ENCODE results near the gene SPDYE1. TPM values are rescaled to one million over a fixed set of nuclear protein-coding genes. Genes with fewer than 3 reads are reported as not detected.
"Not testable (repeated sequence)": the region's sequence is repeated elsewhere in the genome, so short reads cannot be mapped to it uniquely, and the experiment has no call there.

The SPDYE1 gene
- total RNA-seq, 2 experiments from 2014 or later, result not detected

GRCh38 chr7:44015090-44015489 is 17.4 kb downstream of the SPDYE1 start:
- H3K9me3 Mint-ChIP-seq; H3K36me3 Mint-ChIP-seq (ENCODE audit: low read depth); H3K4me1 Mint-ChIP-seq (ENCODE audit: low read depth); H3K4me3 Mint-ChIP-seq; CTCF ChIA-PET; H3K27ac Mint-ChIP-seq; H3K27me3 Mint-ChIP-seq (ENCODE audit: low read depth); DNase-seq; intact Hi-C loops (cut with micrococcal nuclease): not testable (repeated sequence)

GRCh38 chr7:44018857-44019807 is 21.4 kb downstream of the SPDYE1 start:
- Mint-ChIP-seq H3K4me3 (peak overlapping the region; percentile 88), H3K27ac (peak overlapping the region; percentile 85), H3K4me1 (ENCODE audit: low read depth) (peaks cover 33% of the 10 kb centered on the region)
- intact Hi-C loops (cut with micrococcal nuclease), result loop anchor here (1.0 kb wide), 5 partner anchors 25 to 181 kb away; partner anchors contain the start of genes DBNL, POLM, UBE2D4 and YKT6
- CTCF ChIA-PET, result interaction anchor here (0.6 to 1.8 kb wide), 6 partner anchors 17 to 277 kb away, joined by 3 to 9 read pairs (median 5); partner anchors contain the start of gene DBNL
- H3K36me3 Mint-ChIP-seq (ENCODE audit: low read depth); H3K27me3 Mint-ChIP-seq (ENCODE audit: low read depth); H3K9me3 Mint-ChIP-seq: not testable (repeated sequence)
- peak; percentile 99 for DNase-seq

GRCh38 chr7:44019825-44020224 is 22.1 kb downstream of the SPDYE1 start:
- not testable (repeated sequence) for DNase-seq
- intact Hi-C loops (cut with micrococcal nuclease), result loop anchor here (1.0 to 5.0 kb wide), 8 partner anchors 24 to 827 kb away; partner anchors contain the start of genes DBNL, H2AZ2, POLM and UBE2D4

GRCh38 chr7:44022069-44022468 is 24.4 kb downstream of the SPDYE1 start:
- intact Hi-C loops (cut with micrococcal nuclease), result loop anchor here (5.0 kb wide), 2 partner anchors 455 to 825 kb away; partner anchors contain the start of gene H2AZ2
- not testable (repeated sequence) for H3K4me3 Mint-ChIP-seq

More at GRCh38 chr7:44019825-44020224, 22.1 kb downstream of the SPDYE1 start:
- H3K4me3 Mint-ChIP-seq; H3K9me3 Mint-ChIP-seq; H3K27ac Mint-ChIP-seq; H3K36me3 Mint-ChIP-seq (ENCODE audit: low read depth); H3K27me3 Mint-ChIP-seq (ENCODE audit: low read depth): not testable (repeated sequence)
- H3K4me1 Mint-ChIP-seq (ENCODE audit: low read depth), result peaks cover 33% of the 10 kb centered on the region
- CTCF ChIA-PET, result interaction anchor here (0.6 to 1.8 kb wide), 7 partner anchors 17 to 278 kb away, joined by 3 to 9 read pairs (median 4); partner anchors contain the start of gene DBNL

GRCh38 chr7:44022796-44023467 is 25.2 kb downstream of the SPDYE1 start:
- DNase-seq, result peak; percentile 54
- H3K4me1 Mint-ChIP-seq (ENCODE audit: low read depth), result peaks cover 28% of the 10 kb centered on the region
- intact Hi-C loops (cut with micrococcal nuclease), result loop anchor here (5.0 kb wide), 2 partner anchors 454 to 824 kb away; partner anchors contain the start of gene H2AZ2
- H3K27ac Mint-ChIP-seq, result peak overlapping the region; percentile 94
- H3K27me3 Mint-ChIP-seq (ENCODE audit: low read depth); H3K36me3 Mint-ChIP-seq (ENCODE audit: low read depth); CTCF ChIA-PET; H3K9me3 Mint-ChIP-seq: not testable (repeated sequence)
- H3K4me3 Mint-ChIP-seq, result peak overlapping the region; percentile 56

More at GRCh38 chr7:44022069-44022468, 24.4 kb downstream of the SPDYE1 start:
- H3K36me3 Mint-ChIP-seq (ENCODE audit: low read depth); H3K9me3 Mint-ChIP-seq; H3K27ac Mint-ChIP-seq; H3K27me3 Mint-ChIP-seq (ENCODE audit: low read depth); DNase-seq; CTCF ChIA-PET: not testable (repeated sequence)
- peaks cover 31% of the 10 kb centered on the region for H3K4me1 Mint-ChIP-seq (ENCODE audit: low read depth)

GRCh38 chr7:44029433-44029832 is 31.7 kb downstream of the SPDYE1 start:
- DNase-seq; H3K9me3 Mint-ChIP-seq; H3K36me3 Mint-ChIP-seq (ENCODE audit: low read depth); CTCF ChIA-PET; H3K4me3 Mint-ChIP-seq; H3K27me3 Mint-ChIP-seq (ENCODE audit: low read depth); intact Hi-C loops (cut with micrococcal nuclease); H3K4me1 Mint-ChIP-seq (ENCODE audit: low read depth); H3K27ac Mint-ChIP-seq: not testable (repeated sequence)

GRCh38 chr7:44030029-44030428 is 32.3 kb downstream of the SPDYE1 start:
- H3K9me3 Mint-ChIP-seq; CTCF ChIA-PET; H3K36me3 Mint-ChIP-seq (ENCODE audit: low read depth); H3K4me3 Mint-ChIP-seq; H3K4me1 Mint-ChIP-seq (ENCODE audit: low read depth); intact Hi-C loops (cut with micrococcal nuclease); H3K27me3 Mint-ChIP-seq (ENCODE audit: low read depth); DNase-seq; H3K27ac Mint-ChIP-seq: not testable (repeated sequence)

- H3K27me3 Mint-ChIP-seq (ENCODE audit: low read depth); DNase-seq; H3K4me3 Mint-ChIP-seq; H3K36me3 Mint-ChIP-seq (ENCODE audit: low read depth); H3K4me1 Mint-ChIP-seq (ENCODE audit: low read depth); H3K9me3 Mint-ChIP-seq; intact Hi-C loops (cut with micrococcal nuclease); H3K27ac Mint-ChIP-seq; CTCF ChIA-PET: not testable (repeated sequence)
These were observed 33.6 kb downstream of the SPDYE1 start for GRCh38 chr7:44031319-44031718.

- CTCF ChIA-PET; H3K4me1 Mint-ChIP-seq (ENCODE audit: low read depth); H3K27me3 Mint-ChIP-seq (ENCODE audit: low read depth): not testable (repeated sequence)
These were observed 34.3 kb downstream of the SPDYE1 start for GRCh38 chr7:44032031-44032430.

GRCh38 chr7:44033971-44034844 is 36.5 kb downstream of the SPDYE1 start:
- H3K27me3 Mint-ChIP-seq (ENCODE audit: low read depth); intact Hi-C loops (cut with micrococcal nuclease); CTCF ChIA-PET; H3K27ac Mint-ChIP-seq; DNase-seq; H3K36me3 Mint-ChIP-seq (ENCODE audit: low read depth); H3K4me1 Mint-ChIP-seq (ENCODE audit: low read depth); H3K4me3 Mint-ChIP-seq; H3K9me3 Mint-ChIP-seq: not testable (repeated sequence)

More at GRCh38 chr7:44032031-44032430, 34.3 kb downstream of the SPDYE1 start:
- H3K27ac Mint-ChIP-seq; DNase-seq; intact Hi-C loops (cut with micrococcal nuclease); H3K9me3 Mint-ChIP-seq; H3K36me3 Mint-ChIP-seq (ENCODE audit: low read depth); H3K4me3 Mint-ChIP-seq: not testable (repeated sequence)

GRCh38 chr7:44036364-44036763 is 38.7 kb downstream of the SPDYE1 start:
- H3K36me3 Mint-ChIP-seq (ENCODE audit: low read depth); H3K4me3 Mint-ChIP-seq; H3K27ac Mint-ChIP-seq; intact Hi-C loops (cut with micrococcal nuclease); H3K9me3 Mint-ChIP-seq; H3K27me3 Mint-ChIP-seq (ENCODE audit: low read depth); H3K4me1 Mint-ChIP-seq (ENCODE audit: low read depth): not testable (repeated sequence)
- peak; percentile 33 for DNase-seq
- CTCF ChIA-PET, result interaction anchor here (1.1 kb wide), 1 partner anchor 17 kb away, joined by 6 read pairs; no protein-coding TSS in a partner anchor

GRCh38 chr7:44037951-44038350 is 40.3 kb downstream of the SPDYE1 start:
- H3K9me3 Mint-ChIP-seq; H3K27ac Mint-ChIP-seq; H3K27me3 Mint-ChIP-seq (ENCODE audit: low read depth); H3K4me1 Mint-ChIP-seq (ENCODE audit: low read depth); H3K4me3 Mint-ChIP-seq; intact Hi-C loops (cut with micrococcal nuclease); DNase-seq; H3K36me3 Mint-ChIP-seq (ENCODE audit: low read depth); CTCF ChIA-PET: not testable (repeated sequence)

Data from activated naive CD4-positive, alpha-beta T cell treated with anti-CD3 and anti-CD28 coated beads for 36 hours (primary cell).